Hematopoietic multipotent progenitor cell treated with erythropoietin and hydrocortisone succinate and interleukin-3 and kit ligand, for 15 days (in vitro differentiated cells): ENCODE data around the gene MARK2.
A peak's percentile ranks its signal among the peaks of the same experiment; 100 is the strongest.

Experiments
- DNase-seq: peaks from one replicate; pipeline ENCODE4 v3.0.0-alpha.2; 2015; ENCODE audit warnings: low spot score

MARK2 gene

GRCh38 chr11:63929616-63930015 lies 90.7 kb downstream of the MARK2 start:
- DNase-seq, result no peak

- no peak for DNase-seq
These were observed 92.1 kb downstream of the MARK2 start for GRCh38 chr11:63931045-63931444.

DNA sequence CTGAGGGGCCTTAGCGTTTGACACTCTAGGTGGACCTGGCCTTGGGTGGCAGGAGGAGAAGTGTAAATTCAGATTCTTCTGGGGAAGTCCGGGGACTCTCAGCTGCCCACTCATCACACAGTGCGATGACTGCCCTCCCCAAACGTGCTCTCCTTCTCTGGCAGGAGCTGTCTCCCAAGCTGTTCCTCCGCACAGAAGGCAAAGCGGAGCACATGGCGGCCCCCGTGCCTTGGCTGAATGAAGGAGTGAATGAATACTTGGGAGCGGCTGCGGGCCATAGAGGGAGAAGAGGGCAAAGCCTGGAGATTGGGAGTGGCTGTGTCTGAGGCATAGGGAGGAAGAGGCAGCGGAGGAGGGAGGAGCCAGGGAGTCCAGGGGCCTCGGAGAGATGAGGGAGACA lies 93.0 kb downstream of the MARK2 start:
- DNase-seq, result no peak

GRCh38 chr11:63933459-63933858 lies 94.5 kb downstream of the MARK2 start:
- no peak for DNase-seq

GRCh38 chr11:63937713-63938478 lies 99.0 kb downstream of the MARK2 start:
- DNase-seq, result no peak

- DNase-seq, result peak; percentile 90
These were observed 99.8 kb downstream of the MARK2 start, which contains the start of gene NAA40 for GRCh38 chr11:63938479-63939396. Gene NAA40, plus strand, starts transcription at chr11:63939002. Its CDS starts 95 bp downstream, at chr11:63939097.

DNA sequence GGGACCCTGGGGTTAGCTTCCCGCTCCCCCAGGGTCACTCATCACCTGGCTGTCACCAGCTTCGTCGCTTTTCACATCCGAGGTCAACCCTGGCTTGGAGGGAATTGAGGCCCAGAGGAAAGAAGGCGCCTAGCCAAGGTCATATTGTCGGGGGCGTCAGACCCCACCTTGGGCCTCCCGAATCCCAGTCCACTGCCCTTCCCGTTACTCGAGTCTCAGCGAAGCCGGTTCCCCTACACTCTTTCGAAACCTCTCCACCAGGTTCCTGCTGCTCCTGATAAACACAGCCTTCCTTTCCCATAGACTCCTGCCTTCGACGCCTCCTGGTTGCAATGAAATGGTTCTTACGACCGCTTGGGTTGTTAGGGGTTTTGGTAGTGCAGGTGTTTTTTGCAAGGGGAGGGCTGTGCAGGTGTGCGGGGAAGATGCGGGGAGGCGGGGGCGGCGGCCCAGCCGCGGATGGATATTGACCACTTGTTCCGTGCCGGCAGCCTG lies 100.5 kb downstream of the MARK2 start:
- no peak for DNase-seq

GRCh38 chr11:63940786-63941185 lies 101.9 kb downstream of the MARK2 start:
- no peak for DNase-seq

- DNase-seq, result no peak
These were observed 103.0 kb downstream of the MARK2 start for GRCh38 chr11:63941901-63942300.

- no peak for DNase-seq
These were observed 103.9 kb downstream of the MARK2 start for GRCh38 chr11:63942803-63943202.

- DNase-seq, result peak; percentile 68
These were observed 106.1 kb downstream of the MARK2 start for GRCh38 chr11:63944987-63945386.

- peak; percentile 71 for DNase-seq
These were observed 106.7 kb downstream of the MARK2 start for GRCh38 chr11:63945477-63946163.

DNA sequence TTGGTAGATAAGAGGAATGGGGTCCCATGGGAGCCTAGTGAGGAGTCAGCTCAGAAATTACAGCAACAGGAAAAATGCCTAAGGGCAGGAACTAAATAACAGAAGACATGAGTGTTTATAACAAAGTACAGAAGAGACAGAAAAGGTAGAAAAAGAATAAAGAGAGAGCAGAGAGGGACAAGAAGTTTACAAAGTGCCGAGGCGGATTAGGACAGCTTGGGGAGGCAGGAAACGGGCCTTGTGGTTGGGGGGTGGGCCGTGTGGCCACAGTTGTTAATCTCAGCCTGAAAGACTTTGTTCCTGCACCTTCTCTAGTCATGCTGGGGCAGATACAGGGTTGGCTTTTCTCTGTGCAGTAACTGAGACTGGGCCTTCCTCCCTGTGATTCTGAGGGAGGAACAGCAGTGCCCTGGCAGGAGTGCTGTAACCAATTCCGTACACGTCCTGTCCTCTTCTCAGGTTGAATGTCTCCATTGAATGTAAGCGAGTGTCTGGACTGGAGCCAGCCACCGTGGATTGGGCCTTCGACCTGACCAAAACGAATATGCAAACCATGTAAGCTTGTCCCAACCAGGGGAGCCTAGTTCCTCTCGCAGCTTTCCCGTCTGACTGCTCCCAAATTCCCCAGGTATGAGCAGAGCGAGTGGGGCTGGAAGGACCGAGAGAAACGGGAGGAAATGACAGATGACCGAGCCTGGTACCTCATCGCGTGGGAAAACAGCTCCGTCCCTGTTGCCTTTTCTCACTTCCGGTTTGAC lies 113.0 kb downstream of the MARK2 start:
- DNase-seq, result no peak

DNA sequence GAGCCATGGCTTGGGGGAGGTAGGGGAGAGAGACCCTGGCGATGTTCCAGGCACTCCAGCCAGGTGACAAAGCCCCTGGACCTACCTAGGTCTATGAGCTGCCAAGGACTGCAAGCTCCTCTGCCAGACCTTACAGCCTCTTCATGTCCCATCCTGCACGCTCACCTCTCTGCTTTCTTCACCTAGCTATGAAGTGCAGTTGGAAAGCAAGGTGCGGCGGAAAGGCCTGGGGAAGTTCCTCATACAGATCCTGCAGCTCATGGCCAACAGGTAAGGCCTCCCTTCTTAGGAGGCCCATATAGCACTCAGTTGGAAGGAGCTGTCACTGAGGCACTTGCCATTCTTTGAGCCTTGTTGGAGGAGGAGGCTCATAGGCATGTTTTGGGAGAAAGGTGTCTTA lies 113.7 kb downstream of the MARK2 start:
- no peak for DNase-seq

- DNase-seq, result no peak
These were observed 119.1 kb downstream of the MARK2 start for GRCh38 chr11:63958008-63958407.
